ENCODE results near the gene MAST1.

DNA sequence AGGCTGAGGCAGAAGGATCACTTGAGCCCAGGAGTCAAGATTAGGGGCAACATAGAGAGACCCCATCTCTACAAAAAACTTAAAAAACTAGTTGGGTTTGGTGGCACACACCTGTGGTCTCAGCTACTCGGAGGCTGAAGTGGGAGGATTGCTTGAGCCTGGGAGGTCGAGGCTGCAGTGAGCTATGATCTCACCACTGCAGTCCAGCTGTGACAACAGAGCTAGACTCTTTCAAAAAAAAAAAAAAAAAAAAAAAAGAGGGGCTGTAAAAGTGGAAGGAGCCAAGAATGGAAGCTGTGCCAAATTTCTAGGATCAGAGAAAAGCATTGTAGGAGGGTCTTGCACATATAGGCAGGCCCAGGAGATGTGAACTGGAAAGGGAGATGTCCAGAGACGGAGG, 33.4 kb downstream of the MAST1 start:
- TF ChIP-seq POLR2A (IDR thresholded peaks at IDR 0.05; ENCODE audit: low read length) (no peak), GATA1 (IDR thresholded peaks at IDR 0.05; ENCODE audit: low read depth, low read length) (no peak)

All from erythroblast (primary cell).